Activated naive CD8-positive, alpha-beta T cell treated with anti-CD3 and anti-CD28 coated beads, Interleukin-2, amount 50 U/mL, for 24 hours (primary cell): ENCODE measurements around the gene TCF7L2.

ENCODE experiments used
- ATAC-seq: fragments of 150-1000 bp; cut with Tn5 transposase; one replicate; pipeline ENCODE4 v1.10.0; 2021
- DNase-seq: peaks from one replicate; pipeline ENCODE4 v3.0.0; 2021
- H3K27ac Mint-ChIP-seq: one replicate; pipeline ENCODE4 v1.8.0; 2021; ENCODE audit warnings: mild to moderate bottlenecking, mixed read lengths
- H3K27me3 Mint-ChIP-seq: one replicate; pipeline ENCODE4 v1.8.0; 2021; ENCODE audit warnings: mixed read lengths
- H3K36me3 Mint-ChIP-seq: one replicate; pipeline ENCODE4 v1.8.0; 2021; ENCODE audit warnings: low read depth, mixed read lengths
- H3K4me1 Mint-ChIP-seq: one replicate; pipeline ENCODE4 v1.8.0; 2021; ENCODE audit warnings: mixed read lengths
- H3K4me3 Mint-ChIP-seq: one replicate; pipeline ENCODE4 v1.8.0; 2021; ENCODE audit warnings: mild to moderate bottlenecking, moderate library complexity, mixed read lengths
- H3K9me3 Mint-ChIP-seq: one replicate; pipeline ENCODE4 v1.8.0; 2021; ENCODE audit warnings: mixed read lengths

The TCF7L2 gene

GRCh38 chr10:113087165-113088029 is 137.3 kb downstream of the TCF7L2 start:
- ATAC-seq: peak; percentile 55

GRCh38 chr10:113088194-113088593 is 138.1 kb downstream of the TCF7L2 start:
- DNase-seq (no peak), ATAC-seq (no peak)
- Mint-ChIP-seq H3K27ac (no peak overlapping the region), H3K36me3 (no peaks in the 10 kb centered on the region), H3K9me3 (peaks cover 4% of the 10 kb centered on the region), H3K4me3 (no peak overlapping the region), H3K4me1 (peaks cover 10% of the 10 kb centered on the region), H3K27me3 (no peaks in the 10 kb centered on the region)

More at GRCh38 chr10:113087165-113088029, 137.3 kb downstream of the TCF7L2 start:
- H3K4me1 Mint-ChIP-seq: peaks cover 6% of the 10 kb centered on the region
- no peak for DNase-seq
- no peak overlapping the region for H3K4me3 Mint-ChIP-seq
- no peaks in the 10 kb centered on the region for H3K36me3 Mint-ChIP-seq
- no peaks in the 10 kb centered on the region for H3K27me3 Mint-ChIP-seq
- H3K9me3 Mint-ChIP-seq: no peaks in the 10 kb centered on the region
- H3K27ac Mint-ChIP-seq: no peak overlapping the region

- Mint-ChIP-seq H3K4me1 (peaks cover 23% of the 10 kb centered on the region), H3K27ac (no peak overlapping the region), H3K36me3 (peaks cover 10% of the 10 kb centered on the region), H3K4me3 (no peak overlapping the region), H3K27me3 (no peaks in the 10 kb centered on the region), H3K9me3 (peaks cover 6% of the 10 kb centered on the region)
- DNase-seq (no peak), ATAC-seq (no peak)
Measured at GRCh38 chr10:113089551-113089950, 139.5 kb downstream of the TCF7L2 start.

GRCh38 chr10:113091920-113092319 is 141.9 kb downstream of the TCF7L2 start:
- Mint-ChIP-seq H3K4me1 (peaks cover 33% of the 10 kb centered on the region), H3K27ac (no peak overlapping the region), H3K36me3 (peaks cover 10% of the 10 kb centered on the region), H3K27me3 (no peaks in the 10 kb centered on the region), H3K9me3 (peaks cover 6% of the 10 kb centered on the region), H3K4me3 (no peak overlapping the region)
- DNase-seq (no peak), ATAC-seq (no peak)

- peak overlapping the region; percentile 9 for H3K4me3 Mint-ChIP-seq
- peak overlapping the region; percentile 37 for H3K27ac Mint-ChIP-seq
- no peak for DNase-seq
Measured at GRCh38 chr10:113093188-113094113, 143.4 kb downstream of the TCF7L2 start.

GRCh38 chr10:113094114-113094486 is 144.1 kb downstream of the TCF7L2 start:
- no peaks in the 10 kb centered on the region for H3K27me3 Mint-ChIP-seq
- peaks cover 10% of the 10 kb centered on the region for H3K36me3 Mint-ChIP-seq
- peak overlapping the region; percentile 37 for H3K27ac Mint-ChIP-seq
- DNase-seq: no peak
- peaks cover 29% of the 10 kb centered on the region for H3K4me1 Mint-ChIP-seq
- peak; percentile 48 for ATAC-seq
- peaks cover 6% of the 10 kb centered on the region for H3K9me3 Mint-ChIP-seq
- H3K4me3 Mint-ChIP-seq: peak overlapping the region; percentile 9

More at GRCh38 chr10:113093188-113094113, 143.4 kb downstream of the TCF7L2 start:
- Mint-ChIP-seq H3K27me3 (no peaks in the 10 kb centered on the region), H3K36me3 (peaks cover 10% of the 10 kb centered on the region), H3K4me1 (peaks cover 29% of the 10 kb centered on the region), H3K9me3 (peaks cover 6% of the 10 kb centered on the region)
- ATAC-seq: no peak

- Mint-ChIP-seq H3K27ac (no peak overlapping the region), H3K36me3 (peaks cover 10% of the 10 kb centered on the region), H3K4me3 (no peak overlapping the region), H3K9me3 (peaks cover 6% of the 10 kb centered on the region), H3K27me3 (no peaks in the 10 kb centered on the region), H3K4me1 (peaks cover 29% of the 10 kb centered on the region)
- DNase-seq (no peak), ATAC-seq (no peak)
Measured at GRCh38 chr10:113095419-113096127, 145.5 kb downstream of the TCF7L2 start.

- no peak for DNase-seq
- peaks cover 29% of the 10 kb centered on the region for H3K4me1 Mint-ChIP-seq
- ATAC-seq: no peak
- no peak overlapping the region for H3K27ac Mint-ChIP-seq
- H3K27me3 Mint-ChIP-seq: no peaks in the 10 kb centered on the region
- H3K36me3 Mint-ChIP-seq: peaks cover 10% of the 10 kb centered on the region
- H3K4me3 Mint-ChIP-seq: no peak overlapping the region
- peaks cover 6% of the 10 kb centered on the region for H3K9me3 Mint-ChIP-seq
Measured at GRCh38 chr10:113096128-113096996, 146.3 kb downstream of the TCF7L2 start.

GRCh38 chr10:113097036-113097435 is 147.0 kb downstream of the TCF7L2 start:
- peaks cover 29% of the 10 kb centered on the region for H3K4me1 Mint-ChIP-seq
- peaks cover 6% of the 10 kb centered on the region for H3K9me3 Mint-ChIP-seq
- H3K27me3 Mint-ChIP-seq: no peaks in the 10 kb centered on the region
- no peak overlapping the region for H3K4me3 Mint-ChIP-seq
- H3K36me3 Mint-ChIP-seq: peaks cover 10% of the 10 kb centered on the region
- DNase-seq: no peak
- no peak overlapping the region for H3K27ac Mint-ChIP-seq
- ATAC-seq: no peak

- DNase-seq (no peak), ATAC-seq (no peak)
- H3K27ac Mint-ChIP-seq: no peak overlapping the region
- no peaks in the 10 kb centered on the region for H3K27me3 Mint-ChIP-seq
- H3K36me3 Mint-ChIP-seq: no peaks in the 10 kb centered on the region
- H3K9me3 Mint-ChIP-seq: no peaks in the 10 kb centered on the region
- peaks cover 11% of the 10 kb centered on the region for H3K4me1 Mint-ChIP-seq
- no peak overlapping the region for H3K4me3 Mint-ChIP-seq
Measured at GRCh38 chr10:113099431-113100183, 149.6 kb downstream of the TCF7L2 start.

- H3K9me3 Mint-ChIP-seq: no peaks in the 10 kb centered on the region
- H3K4me3 Mint-ChIP-seq: no peak overlapping the region
- no peak overlapping the region for H3K27ac Mint-ChIP-seq
- DNase-seq: no peak
- H3K36me3 Mint-ChIP-seq: no peaks in the 10 kb centered on the region
- no peak for ATAC-seq
- no peaks in the 10 kb centered on the region for H3K27me3 Mint-ChIP-seq
- H3K4me1 Mint-ChIP-seq: peaks cover 4% of the 10 kb centered on the region
Measured at GRCh38 chr10:113100281-113100680, 150.2 kb downstream of the TCF7L2 start.

- Mint-ChIP-seq H3K27ac (no peak overlapping the region), H3K27me3 (no peaks in the 10 kb centered on the region), H3K4me3 (no peak overlapping the region), H3K36me3 (no peaks in the 10 kb centered on the region), H3K4me1 (no peaks in the 10 kb centered on the region), H3K9me3 (no peaks in the 10 kb centered on the region)
- DNase-seq (no peak), ATAC-seq (no peak)
Measured at GRCh38 chr10:113103131-113103840, 153.2 kb downstream of the TCF7L2 start.
